Stimulated activated memory B cell treated with anti-CD40 and anti-IgM and Interleukin-4, amounts not matched to agents 10 μg/mL and 1 μg/mL and 100 μg/mL, for 72 hours (primary cell): ENCODE data around the gene TAP1.
A peak's percentile ranks its signal among the peaks of the same experiment; 100 is the strongest.

Experiments used
- ATAC-seq: fragments of 150-1000 bp; cut with Tn5 transposase; 2 replicates; pipeline ENCODE4 v1.10.0; 2021
- H3K27ac Mint-ChIP-seq: one replicate; pipeline ENCODE4 v1.8.0; 2022; ENCODE audit warnings: mild to moderate bottlenecking, mixed read lengths
- H3K27me3 Mint-ChIP-seq: one replicate; pipeline ENCODE4 v1.8.0; 2022; ENCODE audit warnings: mixed read lengths
- H3K36me3 Mint-ChIP-seq: one replicate; pipeline ENCODE4 v1.8.0; 2022; ENCODE audit warnings: mixed read lengths
- H3K4me1 Mint-ChIP-seq: one replicate; pipeline ENCODE4 v1.8.0; 2022; ENCODE audit warnings: mixed read lengths
- H3K4me3 Mint-ChIP-seq: one replicate; pipeline ENCODE4 v1.8.0; 2022; ENCODE audit warnings: mild to moderate bottlenecking, moderate library complexity, mixed read lengths
- H3K9me3 Mint-ChIP-seq: one replicate; pipeline ENCODE4 v1.8.0; 2022; ENCODE audit warnings: mixed read lengths

The TAP1 gene

GRCh38 chr6:32838114-32838958 lies 15.2 kb downstream of the TAP1 start, which contains the start of gene TAP2:
TAP2 (minus strand) TSS chr6:32838739; CDS start chr6:32838233, 506 bp downstream.
- Mint-ChIP-seq H3K27me3 (no peaks in the 10 kb centered on the region), H3K27ac (peak within 1 kb of the TSS; percentile 100), H3K36me3 (peaks cover 69% of the 10 kb centered on the region), H3K4me3 (peak within 1 kb of the TSS; percentile 88), H3K9me3 (no peaks in the 10 kb centered on the region), H3K4me1 (peaks cover 83% of the 10 kb centered on the region)
- peak; percentile 95 for ATAC-seq

GRCh38 chr6:32837651-32838113 lies 15.8 kb downstream of the TAP1 start:
- H3K4me1 Mint-ChIP-seq, result peaks cover 84% of the 10 kb centered on the region
- peak overlapping the region; percentile 60 for H3K27ac Mint-ChIP-seq
- H3K27me3 Mint-ChIP-seq, result no peaks in the 10 kb centered on the region
- H3K36me3 Mint-ChIP-seq, result peaks cover 71% of the 10 kb centered on the region
- ATAC-seq, result no peak
- H3K4me3 Mint-ChIP-seq, result peak overlapping the region; percentile 88
- H3K9me3 Mint-ChIP-seq, result no peaks in the 10 kb centered on the region

- no peak for ATAC-seq
- H3K4me1 Mint-ChIP-seq, result peaks cover 79% of the 10 kb centered on the region
- peak overlapping the region; percentile 60 for H3K27ac Mint-ChIP-seq
- H3K4me3 Mint-ChIP-seq, result peak overlapping the region; percentile 88
- H3K9me3 Mint-ChIP-seq, result no peaks in the 10 kb centered on the region
- H3K36me3 Mint-ChIP-seq, result peaks cover 71% of the 10 kb centered on the region
- no peaks in the 10 kb centered on the region for H3K27me3 Mint-ChIP-seq
These were observed 16.6 kb downstream of the TAP1 start for GRCh38 chr6:32836873-32837272.

- no peaks in the 10 kb centered on the region for H3K9me3 Mint-ChIP-seq
- peaks cover 70% of the 10 kb centered on the region for H3K4me1 Mint-ChIP-seq
- no peak for ATAC-seq
- peak overlapping the region; percentile 35 for H3K27ac Mint-ChIP-seq
- peaks cover 72% of the 10 kb centered on the region for H3K36me3 Mint-ChIP-seq
- H3K27me3 Mint-ChIP-seq, result no peaks in the 10 kb centered on the region
- peak overlapping the region; percentile 1 for H3K4me3 Mint-ChIP-seq
These were observed 18.2 kb downstream of the TAP1 start for GRCh38 chr6:32835167-32835893.

GRCh38 chr6:32833664-32834063 lies 19.8 kb downstream of the TAP1 start:
- H3K4me1 Mint-ChIP-seq, result peaks cover 73% of the 10 kb centered on the region

GRCh38 chr6:32832535-32832934 lies 21.0 kb downstream of the TAP1 start:
- no peak for ATAC-seq
- Mint-ChIP-seq H3K36me3 (peaks cover 91% of the 10 kb centered on the region), H3K9me3 (no peaks in the 10 kb centered on the region), H3K4me1 (peaks cover 71% of the 10 kb centered on the region), H3K4me3 (no peak overlapping the region), H3K27me3 (no peaks in the 10 kb centered on the region), H3K27ac (peak overlapping the region; percentile 35)

More at GRCh38 chr6:32833664-32834063, 19.8 kb downstream of the TAP1 start:
- H3K27ac Mint-ChIP-seq, result peak overlapping the region; percentile 35
- no peak overlapping the region for H3K4me3 Mint-ChIP-seq
- peaks cover 84% of the 10 kb centered on the region for H3K36me3 Mint-ChIP-seq
- no peaks in the 10 kb centered on the region for H3K9me3 Mint-ChIP-seq
- no peak for ATAC-seq
- no peaks in the 10 kb centered on the region for H3K27me3 Mint-ChIP-seq

- ATAC-seq, result no peak
- Mint-ChIP-seq H3K4me1 (peaks cover 56% of the 10 kb centered on the region), H3K9me3 (no peaks in the 10 kb centered on the region), H3K27ac (peak overlapping the region; percentile 60), H3K27me3 (no peaks in the 10 kb centered on the region), H3K4me3 (no peak overlapping the region), H3K36me3 (peaks cover 84% of the 10 kb centered on the region)
These were observed 22.6 kb downstream of the TAP1 start for GRCh38 chr6:32830936-32831335.

GRCh38 chr6:32830017-32830416 lies 23.5 kb downstream of the TAP1 start:
- peaks cover 46% of the 10 kb centered on the region for H3K4me1 Mint-ChIP-seq
- H3K27ac Mint-ChIP-seq, result peak overlapping the region; percentile 60
- H3K4me3 Mint-ChIP-seq, result no peak overlapping the region

GRCh38 chr6:32829495-32829894 lies 24.0 kb downstream of the TAP1 start:
- Mint-ChIP-seq H3K4me1 (peaks cover 41% of the 10 kb centered on the region), H3K27me3 (no peaks in the 10 kb centered on the region), H3K4me3 (no peak overlapping the region), H3K27ac (no peak overlapping the region), H3K36me3 (peaks cover 70% of the 10 kb centered on the region), H3K9me3 (no peaks in the 10 kb centered on the region)
- ATAC-seq, result no peak

More at GRCh38 chr6:32830017-32830416, 23.5 kb downstream of the TAP1 start:
- Mint-ChIP-seq H3K36me3 (peaks cover 75% of the 10 kb centered on the region), H3K9me3 (no peaks in the 10 kb centered on the region), H3K27me3 (no peaks in the 10 kb centered on the region)
- ATAC-seq, result no peak

GRCh38 chr6:32827025-32827424 lies 26.5 kb downstream of the TAP1 start:
- Mint-ChIP-seq H3K27me3 (no peaks in the 10 kb centered on the region), H3K27ac (no peak overlapping the region), H3K4me3 (no peak overlapping the region), H3K9me3 (no peaks in the 10 kb centered on the region), H3K36me3 (peaks cover 45% of the 10 kb centered on the region), H3K4me1 (peaks cover 20% of the 10 kb centered on the region)
- ATAC-seq, result no peak

- Mint-ChIP-seq H3K4me3 (no peak overlapping the region), H3K9me3 (no peaks in the 10 kb centered on the region), H3K36me3 (peaks cover 34% of the 10 kb centered on the region), H3K27ac (no peak overlapping the region), H3K4me1 (peaks cover 29% of the 10 kb centered on the region), H3K27me3 (no peaks in the 10 kb centered on the region)
- ATAC-seq, result no peak
These were observed 27.5 kb downstream of the TAP1 start for GRCh38 chr6:32825966-32826365.

GRCh38 chr6:32819729-32820128 lies 33.8 kb downstream of the TAP1 start:
- H3K27me3 Mint-ChIP-seq, result no peaks in the 10 kb centered on the region
- H3K4me3 Mint-ChIP-seq, result no peak overlapping the region
- H3K36me3 Mint-ChIP-seq, result peaks cover 31% of the 10 kb centered on the region
- no peak for ATAC-seq
- H3K27ac Mint-ChIP-seq, result peak overlapping the region; percentile 71
- H3K9me3 Mint-ChIP-seq, result no peaks in the 10 kb centered on the region
- H3K4me1 Mint-ChIP-seq, result peaks cover 70% of the 10 kb centered on the region

- H3K4me1 Mint-ChIP-seq, result peaks cover 78% of the 10 kb centered on the region
- H3K27me3 Mint-ChIP-seq, result no peaks in the 10 kb centered on the region
- H3K36me3 Mint-ChIP-seq, result peaks cover 39% of the 10 kb centered on the region
- peak overlapping the region; percentile 71 for H3K27ac Mint-ChIP-seq
- H3K9me3 Mint-ChIP-seq, result no peaks in the 10 kb centered on the region
- ATAC-seq, result no peak
- H3K4me3 Mint-ChIP-seq, result no peak overlapping the region
These were observed 34.6 kb downstream of the TAP1 start for GRCh38 chr6:32818867-32819266.

GRCh38 chr6:32816746-32817204 lies 36.7 kb downstream of the TAP1 start, which contains the start of gene HLA-DOB:
HLA-DOB (minus strand) TSS chr6:32817002; CDS start chr6:32816951, 51 bp downstream.
- peak within 1 kb of the TSS; percentile 98 for H3K27ac Mint-ChIP-seq
- H3K27me3 Mint-ChIP-seq, result no peaks in the 10 kb centered on the region
- H3K4me3 Mint-ChIP-seq, result peak within 1 kb of the TSS; percentile 98
- no peaks in the 10 kb centered on the region for H3K9me3 Mint-ChIP-seq
- peak; percentile 86 for ATAC-seq
- peaks cover 58% of the 10 kb centered on the region for H3K36me3 Mint-ChIP-seq
- H3K4me1 Mint-ChIP-seq, result peaks cover 96% of the 10 kb centered on the region

- Mint-ChIP-seq H3K27ac (peak overlapping the region; percentile 98), H3K4me1 (peaks cover 94% of the 10 kb centered on the region), H3K4me3 (peak overlapping the region; percentile 98), H3K27me3 (no peaks in the 10 kb centered on the region), H3K9me3 (no peaks in the 10 kb centered on the region), H3K36me3 (peaks cover 64% of the 10 kb centered on the region)
- ATAC-seq, result peak; percentile 86
These were observed 37.5 kb downstream of the TAP1 start for GRCh38 chr6:32815996-32816395.
